Keratinocyte (primary cell): ENCODE measurements around the gene CYP27B1. TPM values are rescaled to one million over a fixed set of nuclear protein-coding genes. Genes with fewer than 3 reads are reported as not detected.

Source experiments
- DNase-seq: peaks from one replicate; pipeline ENCODE4 v3.0.0-alpha.2; 2011; ENCODE audit warnings: low read depth, missing footprints, low spot score
- FAIRE-seq: peaks from 2 replicates; lab custom pipeline; 2011; peaks lifted over from hg19 to GRCh38; lab: Jason Lieb, UNC
- H2AFZ ChIP-seq: 2 replicates; pipeline ENCODE4 v1.6.0; 2012; ENCODE audit warnings: low read length, control low read depth, inconsistent platforms; ENCODE audit not compliant: control insufficient read depth
- H3K27ac ChIP-seq: 2 replicates; pipeline ENCODE4 v1.5.1; 2011; ENCODE audit warnings: low read length; ENCODE audit not compliant: control insufficient read depth, insufficient read depth
- H3K27me3 ChIP-seq: 3 replicates; pipeline ENCODE4 v1.6.0; 2011; ENCODE audit warnings: low read length; ENCODE audit not compliant: control insufficient read depth, insufficient read depth; ENCODE audit errors: extremely low read depth
- H3K36me3 ChIP-seq, 2 experiments: 2 replicates in 1 of 2; 3 replicates in 1 of 2; pipeline ENCODE4 v1.5.1; 2011; ENCODE audit warnings: low read length in 2 of 2, mild to moderate bottlenecking in 1 of 2; ENCODE audit not compliant: control insufficient read depth in 2 of 2, insufficient read depth in 2 of 2; ENCODE audit errors: extremely low read depth in 1 of 2
- H3K4me1 ChIP-seq: 3 replicates; pipeline ENCODE4 v1.5.1; 2011; ENCODE audit warnings: low read length; ENCODE audit not compliant: control insufficient read depth, insufficient read depth; ENCODE audit errors: extremely low read depth
- H3K4me2 ChIP-seq: 3 replicates; pipeline ENCODE4 v1.6.0; 2011; ENCODE audit warnings: low read depth, low read length; ENCODE audit not compliant: control insufficient read depth, insufficient read depth; ENCODE audit errors: extremely low read depth
- H3K4me3 ChIP-seq, 3 experiments: fragments of 200-600 bp in 1 of 3; sonication (generic) in 1 of 3; 2 replicates in 2 of 3; 3 replicates in 1 of 3; pipeline ENCODE4 v1.5.1; 2011 to 2016; ENCODE audit warnings: low read length in 3 of 3, mild to moderate bottlenecking in 3 of 3, control low read depth in 2 of 3, inconsistent platforms in 1 of 3, low read depth in 1 of 3, mixed read lengths in 1 of 3, mixed run types in 1 of 3, moderate library complexity in 1 of 3; ENCODE audit not compliant: control insufficient read depth in 2 of 3, insufficient read depth in 2 of 3; ENCODE audit errors: extremely low read depth in 1 of 3
- H3K79me2 ChIP-seq: 2 replicates; pipeline ENCODE4 v1.6.0; 2012; ENCODE audit warnings: low read length; ENCODE audit not compliant: control insufficient read depth, insufficient read depth
- H3K9ac ChIP-seq: 3 replicates; pipeline ENCODE4 v1.6.0; 2011; ENCODE audit warnings: low read length; ENCODE audit not compliant: control insufficient read depth, insufficient read depth; ENCODE audit errors: extremely low read depth
- H3K9me1 ChIP-seq: 3 replicates; pipeline ENCODE4 v1.6.0; 2011; ENCODE audit warnings: low read length; ENCODE audit not compliant: control insufficient read depth, insufficient read depth; ENCODE audit errors: extremely low read depth
- H3K9me3 ChIP-seq: 2 replicates; pipeline ENCODE4 v1.5.1; 2012; ENCODE audit warnings: low read depth, low read length; ENCODE audit not compliant: control insufficient read depth
- H4K20me1 ChIP-seq: 3 replicates; pipeline ENCODE4 v1.6.0; 2011; ENCODE audit warnings: low read length; ENCODE audit not compliant: control insufficient read depth, insufficient read depth; ENCODE audit errors: extremely low read depth
- EZH2 ChIP-seq: IDR thresholded peaks from one replicate; pipeline ENCODE4 v1.6.1; 2012; ENCODE audit warnings: inconsistent platforms, mild to moderate bottlenecking, low read length, moderate library complexity
- dilution Hi-C: fragments of 300-500 bp; cut with MboI; formaldehyde crosslinking; loops from one replicate; pipeline ENCODE4 v1.7.0; 2020; ENCODE audit warnings: low sequenced_read_pairs; ENCODE audit not compliant: extremely low pct_ligation_motif_present
- polyA plus RNA-seq, 5 experiments: library from polyadenylated mRNA; depleted of rRNA in 3 of 5; stranded (reverse) in 3 of 5; stranded (forward) in 1 of 5; unstranded in 1 of 5; fragments of >200 nt; gene quantifications; 1 replicate in 1 of 5; 2 replicates in 3 of 5; 3 replicates in 1 of 5; pipeline versions ENCODE4 v1.2.1 to v1.2.3, GENCODE V29; 2011 to 2012; ENCODE audit warnings: missing spikeins in 2 of 5, low read depth in 1 of 5, low replicate concordance in 1 of 5
- TF ChIP-seq, protein P1 (sequence below), 3 experiments: IDR thresholded peaks in 1 of 3; conservative IDR thresholded peaks in 1 of 3; optimal IDR thresholded peaks in 1 of 3; 2 replicates in 2 of 3; 3 replicates in 1 of 3; pipeline versions ENCODE3 to v1.5.1; 2011; ENCODE audit warnings: low read length in 3 of 3, mild to moderate bottlenecking in 3 of 3, moderate library complexity in 2 of 3, control low read depth in 1 of 3, inconsistent platforms in 1 of 3; ENCODE audit not compliant: insufficient read depth in 2 of 3; ENCODE audit errors: extremely low read depth in 1 of 3

Gene CYP27B1
- polyA plus RNA-seq, 1 donor (not counting 4 experiments of a cell fraction or from before 2014, with no cell fraction given): 33.6 TPM

- Histone ChIP-seq H3K9me3 (no peaks in the 10 kb centered on the region), H3K79me2 (no peaks in the 10 kb centered on the region), H3K4me2 (no peak overlapping the region), H3K27ac (no peak overlapping the region), H3K9me1 (no peaks in the 10 kb centered on the region), H3K9ac (no peak overlapping the region), H3K27me3 (no peaks in the 10 kb centered on the region), H3K4me3 (no peak overlapping the region), H4K20me1 (no peaks in the 10 kb centered on the region), H2AFZ (no peak overlapping the region), H3K36me3 (peaks cover 5 to 16% of the 10 kb centered on the region in 2 experiments), H3K4me1 (no peaks in the 10 kb centered on the region)
- no peak for FAIRE-seq
- DNase-seq: no peak
- dilution Hi-C loops: no loop called here
- TF ChIP-seq, protein P1, sequence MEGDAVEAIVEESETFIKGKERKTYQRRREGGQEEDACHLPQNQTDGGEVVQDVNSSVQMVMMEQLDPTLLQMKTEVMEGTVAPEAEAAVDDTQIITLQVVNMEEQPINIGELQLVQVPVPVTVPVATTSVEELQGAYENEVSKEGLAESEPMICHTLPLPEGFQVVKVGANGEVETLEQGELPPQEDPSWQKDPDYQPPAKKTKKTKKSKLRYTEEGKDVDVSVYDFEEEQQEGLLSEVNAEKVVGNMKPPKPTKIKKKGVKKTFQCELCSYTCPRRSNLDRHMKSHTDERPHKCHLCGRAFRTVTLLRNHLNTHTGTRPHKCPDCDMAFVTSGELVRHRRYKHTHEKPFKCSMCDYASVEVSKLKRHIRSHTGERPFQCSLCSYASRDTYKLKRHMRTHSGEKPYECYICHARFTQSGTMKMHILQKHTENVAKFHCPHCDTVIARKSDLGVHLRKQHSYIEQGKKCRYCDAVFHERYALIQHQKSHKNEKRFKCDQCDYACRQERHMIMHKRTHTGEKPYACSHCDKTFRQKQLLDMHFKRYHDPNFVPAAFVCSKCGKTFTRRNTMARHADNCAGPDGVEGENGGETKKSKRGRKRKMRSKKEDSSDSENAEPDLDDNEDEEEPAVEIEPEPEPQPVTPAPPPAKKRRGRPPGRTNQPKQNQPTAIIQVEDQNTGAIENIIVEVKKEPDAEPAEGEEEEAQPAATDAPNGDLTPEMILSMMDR (optimal IDR thresholded peaks at IDR 0.05 in 1 of 3, IDR thresholded peaks at IDR 0.05 in 1 of 3, conservative IDR thresholded peaks at IDR 0.05 in 1 of 3; ENCODE audit: extremely low read depth in 1 of 3, insufficient read depth in 2 of 3, low read length in 3 of 3): no peak
- TF ChIP-seq EZH2: no peak
These were observed 48.0 kb downstream of the CYP27B1 start for GRCh38 chr12:57718641-57719528.

DNA sequence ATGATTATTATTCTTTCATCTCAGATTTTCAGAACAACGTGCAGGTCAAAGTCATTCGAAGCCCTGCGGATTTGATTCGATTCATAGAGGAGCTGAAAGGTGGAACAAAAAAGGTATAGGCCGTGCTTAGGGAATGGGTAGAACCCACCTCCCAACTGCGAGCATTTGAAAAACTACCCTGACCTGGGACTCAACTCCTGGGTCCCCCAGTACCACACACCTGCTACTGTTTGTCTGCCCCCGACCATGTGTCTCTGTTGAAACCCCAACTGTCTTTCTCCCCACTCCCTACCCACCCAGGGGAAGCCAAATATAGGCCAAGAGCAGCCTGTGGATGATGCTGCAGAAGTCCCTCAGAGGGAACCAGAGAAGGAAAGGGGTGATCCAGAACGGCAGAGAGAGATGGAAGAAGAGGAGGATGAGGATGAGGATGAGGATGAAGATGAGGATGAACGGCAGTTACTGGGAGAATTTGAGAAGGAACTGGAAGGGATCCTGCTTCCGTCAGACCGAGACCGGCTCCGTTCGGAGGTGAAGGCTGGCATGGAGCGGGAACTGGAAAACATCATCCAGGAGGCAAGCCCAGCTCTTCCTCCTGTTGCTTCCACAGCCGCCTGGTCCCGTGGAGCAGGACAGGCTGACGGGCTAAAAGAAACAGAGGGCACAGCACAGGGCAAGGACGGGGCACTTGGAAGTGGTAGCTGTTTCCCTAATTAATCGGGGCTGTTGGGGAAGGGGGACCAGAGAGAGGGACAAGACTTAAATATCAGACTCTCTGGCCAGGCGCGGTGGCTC lies 48.8 kb downstream of the CYP27B1 start:
- FAIRE-seq (no peak), DNase-seq (no peak)
- Histone ChIP-seq H3K27me3 (no peaks in the 10 kb centered on the region), H2AFZ (no peak overlapping the region), H3K4me3 (no peak overlapping the region), H3K36me3 (peaks cover 9 to 16% of the 10 kb centered on the region in 2 experiments), H4K20me1 (no peaks in the 10 kb centered on the region), H3K4me1 (no peaks in the 10 kb centered on the region), H3K9me3 (no peaks in the 10 kb centered on the region), H3K79me2 (no peaks in the 10 kb centered on the region), H3K27ac (no peak overlapping the region), H3K9ac (no peak overlapping the region), H3K4me2 (no peak overlapping the region), H3K9me1 (no peaks in the 10 kb centered on the region)
- TF ChIP-seq, protein P1 (optimal IDR thresholded peaks at IDR 0.05 in 1 of 3, IDR thresholded peaks at IDR 0.05 in 1 of 3, conservative IDR thresholded peaks at IDR 0.05 in 1 of 3; ENCODE audit: extremely low read depth in 1 of 3, insufficient read depth in 2 of 3, low read length in 3 of 3): no peak
- no peak for TF ChIP-seq EZH2
- dilution Hi-C loops: no loop called here
